T-helper 2 cell treated with Interferon-gamma antibody and Interleukin-4, amounts not matched to agents 5 μg/mL and 100 μg/mL, for 36 hours (primary cell): Measurements from ENCODE around the gene CCL15.
"Not testable (repeated sequence)": the region's sequence is repeated elsewhere in the genome, so short reads cannot be mapped to it uniquely, and the experiment has no call there.

Experiments
- DNase-seq: peaks from one replicate; pipeline ENCODE4 v3.0.0; 2021; ENCODE audit warnings: low spot score
- H3K27ac Mint-ChIP-seq: one replicate; pipeline ENCODE4 v1.8.0; 2021; ENCODE audit warnings: mild to moderate bottlenecking, mixed read lengths
- H3K27me3 Mint-ChIP-seq: one replicate; pipeline ENCODE4 v1.8.0; 2021; ENCODE audit warnings: low read depth, mixed read lengths
- H3K36me3 Mint-ChIP-seq: one replicate; pipeline ENCODE4 v1.8.0; 2021; ENCODE audit warnings: low read depth, mixed read lengths
- H3K4me1 Mint-ChIP-seq: one replicate; pipeline ENCODE4 v1.8.0; 2021; ENCODE audit warnings: low read depth, mixed read lengths
- H3K4me3 Mint-ChIP-seq: one replicate; pipeline ENCODE4 v1.8.0; 2022; ENCODE audit warnings: mild to moderate bottlenecking, moderate library complexity, mixed read lengths
- H3K9me3 Mint-ChIP-seq: one replicate; pipeline ENCODE4 v1.8.0; 2021; ENCODE audit warnings: mixed read lengths

The CCL15 gene

GRCh38 chr17:36001110-36001771 lies at the start of gene CCL15:
Gene CCL15 (minus strand): TSS chr17:36001553. CDS start chr17:36001492, 61 bp downstream.
- H3K4me1 Mint-ChIP-seq = peaks cover 3% of the 10 kb centered on the region
- H3K36me3 Mint-ChIP-seq = no peaks in the 10 kb centered on the region
- H3K27me3 Mint-ChIP-seq = peaks cover 9% of the 10 kb centered on the region
- no peaks in the 10 kb centered on the region for H3K9me3 Mint-ChIP-seq
- H3K4me3 Mint-ChIP-seq = no peak within 1 kb of the TSS
- DNase-seq = no peak
- no peak within 1 kb of the TSS for H3K27ac Mint-ChIP-seq

GRCh38 chr17:36049643-36050042 lies 48.3 kb upstream of the CCL15 start:
- H3K4me3 Mint-ChIP-seq = no peak overlapping the region
- no peak overlapping the region for H3K27ac Mint-ChIP-seq
- no peaks in the 10 kb centered on the region for H3K36me3 Mint-ChIP-seq
- peaks cover 6% of the 10 kb centered on the region for H3K9me3 Mint-ChIP-seq
- H3K27me3 Mint-ChIP-seq = peaks cover 11% of the 10 kb centered on the region
- DNase-seq = no peak
- H3K4me1 Mint-ChIP-seq = no peaks in the 10 kb centered on the region

GRCh38 chr17:36048066-36048465 lies 46.7 kb upstream of the CCL15 start:
- H3K27ac Mint-ChIP-seq = no peak overlapping the region
- H3K4me3 Mint-ChIP-seq = no peak overlapping the region
- no peaks in the 10 kb centered on the region for H3K4me1 Mint-ChIP-seq
- DNase-seq = no peak
- H3K27me3 Mint-ChIP-seq = peaks cover 11% of the 10 kb centered on the region
- peaks cover 6% of the 10 kb centered on the region for H3K9me3 Mint-ChIP-seq
- no peaks in the 10 kb centered on the region for H3K36me3 Mint-ChIP-seq

GRCh38 chr17:36036235-36036634 lies 34.9 kb upstream of the CCL15 start:
- H3K4me3 Mint-ChIP-seq = no peak overlapping the region
- H3K9me3 Mint-ChIP-seq = no peaks in the 10 kb centered on the region
- H3K36me3 Mint-ChIP-seq = no peaks in the 10 kb centered on the region
- peaks cover 20% of the 10 kb centered on the region for H3K27me3 Mint-ChIP-seq
- no peaks in the 10 kb centered on the region for H3K4me1 Mint-ChIP-seq
- DNase-seq = no peak
- H3K27ac Mint-ChIP-seq = no peak overlapping the region

- Mint-ChIP-seq H3K36me3 (no peaks in the 10 kb centered on the region), H3K4me3 (no peak overlapping the region), H3K27me3 (peaks cover 29% of the 10 kb centered on the region), H3K9me3 (no peaks in the 10 kb centered on the region), H3K27ac (no peak overlapping the region), H3K4me1 (no peaks in the 10 kb centered on the region)
- DNase-seq = no peak
Observed at GRCh38 chr17:36034127-36034526, 32.8 kb upstream of the CCL15 start.

GRCh38 chr17:36030956-36031355 lies 29.6 kb upstream of the CCL15 start:
- Mint-ChIP-seq H3K27me3 (peaks cover 33% of the 10 kb centered on the region), H3K4me3 (no peak overlapping the region), H3K27ac (no peak overlapping the region), H3K36me3 (no peaks in the 10 kb centered on the region), H3K9me3 (no peaks in the 10 kb centered on the region), H3K4me1 (no peaks in the 10 kb centered on the region)
- DNase-seq = no peak

- DNase-seq = no peak
- Mint-ChIP-seq H3K27ac (no peak overlapping the region), H3K4me3 (no peak overlapping the region), H3K27me3 (peaks cover 27% of the 10 kb centered on the region), H3K4me1 (no peaks in the 10 kb centered on the region), H3K36me3 (no peaks in the 10 kb centered on the region), H3K9me3 (no peaks in the 10 kb centered on the region)
Observed at GRCh38 chr17:36027761-36028160, 26.4 kb upstream of the CCL15 start.

- H3K4me1 Mint-ChIP-seq = no peaks in the 10 kb centered on the region
- H3K9me3 Mint-ChIP-seq = no peaks in the 10 kb centered on the region
- H3K27me3 Mint-ChIP-seq = peaks cover 36% of the 10 kb centered on the region
- no peak overlapping the region for H3K4me3 Mint-ChIP-seq
- DNase-seq = no peak
- H3K36me3 Mint-ChIP-seq = no peaks in the 10 kb centered on the region
- H3K27ac Mint-ChIP-seq = no peak overlapping the region
Observed at GRCh38 chr17:36024106-36024869, 22.9 kb upstream of the CCL15 start.

- Mint-ChIP-seq H3K36me3 (no peaks in the 10 kb centered on the region), H3K9me3 (no peaks in the 10 kb centered on the region), H3K27me3 (peaks cover 44% of the 10 kb centered on the region), H3K4me3 (no peak overlapping the region), H3K4me1 (no peaks in the 10 kb centered on the region), H3K27ac (no peak overlapping the region)
- DNase-seq = no peak
Observed at GRCh38 chr17:36019423-36019822, 18.1 kb upstream of the CCL15 start.

- DNase-seq = no peak
- no peaks in the 10 kb centered on the region for H3K36me3 Mint-ChIP-seq
- no peak within 1 kb of the TSS for H3K27ac Mint-ChIP-seq
- peaks cover 45% of the 10 kb centered on the region for H3K27me3 Mint-ChIP-seq
- H3K4me3 Mint-ChIP-seq = no peak within 1 kb of the TSS
- H3K9me3 Mint-ChIP-seq = no peaks in the 10 kb centered on the region
- no peaks in the 10 kb centered on the region for H3K4me1 Mint-ChIP-seq
Observed at GRCh38 chr17:36017799-36018198, 16.4 kb upstream of the CCL15 start, which contains the start of gene CCL23. Gene CCL23 (minus strand): TSS chr17:36017972. CDS start chr17:36017897, 75 bp downstream.

- Mint-ChIP-seq H3K4me3 (no peak overlapping the region), H3K36me3 (no peaks in the 10 kb centered on the region), H3K9me3 (no peaks in the 10 kb centered on the region), H3K4me1 (no peaks in the 10 kb centered on the region), H3K27me3 (peaks cover 40% of the 10 kb centered on the region), H3K27ac (no peak overlapping the region)
- no peak for DNase-seq
Observed at GRCh38 chr17:36016555-36016954, 15.2 kb upstream of the CCL15 start.

- H3K4me3 Mint-ChIP-seq, H3K36me3 Mint-ChIP-seq, H3K9me3 Mint-ChIP-seq, H3K27ac Mint-ChIP-seq, H3K4me1 Mint-ChIP-seq, DNase-seq: not testable (repeated sequence)
- H3K27me3 Mint-ChIP-seq = peaks cover 34% of the 10 kb centered on the region
Observed at GRCh38 chr17:36015895-36016294, 14.5 kb upstream of the CCL15 start.

GRCh38 chr17:36014946-36015345 lies 13.6 kb upstream of the CCL15 start:
- H3K4me1 Mint-ChIP-seq = no peaks in the 10 kb centered on the region
- no peaks in the 10 kb centered on the region for H3K9me3 Mint-ChIP-seq
- H3K4me3 Mint-ChIP-seq = no peak overlapping the region
- no peak for DNase-seq
- H3K27me3 Mint-ChIP-seq = peaks cover 30% of the 10 kb centered on the region
- no peak overlapping the region for H3K27ac Mint-ChIP-seq
- no peaks in the 10 kb centered on the region for H3K36me3 Mint-ChIP-seq

GRCh38 chr17:36011201-36011600 lies 9.8 kb upstream of the CCL15 start:
- no peaks in the 10 kb centered on the region for H3K4me1 Mint-ChIP-seq
- no peak overlapping the region for H3K4me3 Mint-ChIP-seq
- H3K27ac Mint-ChIP-seq = no peak overlapping the region
- H3K27me3 Mint-ChIP-seq = peaks cover 13% of the 10 kb centered on the region
- H3K36me3 Mint-ChIP-seq = no peaks in the 10 kb centered on the region
- peaks cover 4% of the 10 kb centered on the region for H3K9me3 Mint-ChIP-seq
- DNase-seq = no peak
